CD4-positive, alpha-beta T cell (primary cell): Measurements from ENCODE around the gene OLFML1. TPM values are rescaled to one million over a fixed set of nuclear protein-coding genes. Genes with fewer than 3 reads are reported as not detected.

Source experiments
- ATAC-seq: fragments of 200-7000 bp; cut with Tn5 transposase; one replicate; pipeline ENCODE4 v1.10.0; 2022; ENCODE audit warnings: mild to moderate bottlenecking; ENCODE audit not compliant: poor library complexity
- CTCF ChIA-PET: fragments of 350-600 bp; sonication (Branson Sonifier 250); formaldehyde crosslinking; loops from one replicate; lab custom pipeline; 2021; ENCODE audit warnings: antibody characterized with exemption, inconsistent platforms; lab: Charles Lee
- POLR2A ChIA-PET: fragments of 350-600 bp; sonication (Branson Sonifier 250); formaldehyde crosslinking; loops from one replicate; lab custom pipeline; 2021; ENCODE audit warnings: antibody characterized with exemption, inconsistent platforms; lab: Charles Lee
- DNase-seq, 14 experiments: peaks; one replicate each; pipeline ENCODE4 v3.0.0-alpha.2; 2013 to 2020; ENCODE audit warnings: mixed read lengths in 2 of 14
- H3K27ac ChIP-seq, 2 donors: one replicate each; pipeline versions ENCODE4 v1.5.1 to v1.7.0; 2013; ENCODE audit warnings: low read length in 2 of 2, low read depth in 1 of 2, mild to moderate bottlenecking in 1 of 2
- H3K27me3 ChIP-seq, 2 experiments: 1 replicate in 1 of 2; 2 replicates in 1 of 2; pipeline versions ENCODE4 v1.6.1 to v1.7.0; 2013; ENCODE audit warnings: low read length in 2 of 2, control low read depth in 1 of 2, mild to moderate bottlenecking in 1 of 2, moderate library complexity in 1 of 2; ENCODE audit not compliant: insufficient read depth in 2 of 2, control insufficient read depth in 1 of 2
- H3K36me3 ChIP-seq: one replicate; pipeline ENCODE4 v1.6.1; 2013; ENCODE audit warnings: low read length, control low read depth; ENCODE audit not compliant: insufficient read depth
- H3K4me1 ChIP-seq: one replicate; pipeline ENCODE4 v1.6.1; 2013; ENCODE audit warnings: low read length, control low read depth; ENCODE audit not compliant: insufficient read depth
- H3K4me3 ChIP-seq: one replicate; pipeline ENCODE4 v1.5.1; 2013; ENCODE audit warnings: mild to moderate bottlenecking, low read length, moderate library complexity
- H3K9me3 ChIP-seq, 2 experiments: 1 replicate in 1 of 2; 2 replicates in 1 of 2; pipeline versions ENCODE4 v1.6.1 to v1.7.0; 2013; ENCODE audit warnings: low read length in 2 of 2, mild to moderate bottlenecking in 2 of 2, control low read depth in 1 of 2, moderate library complexity in 1 of 2; ENCODE audit not compliant: control insufficient read depth in 1 of 2, insufficient read depth in 1 of 2
- H3K27ac Mint-ChIP-seq: one replicate; pipeline ENCODE4 v1.8.0; 2020; ENCODE audit warnings: mixed read lengths
- H3K27me3 Mint-ChIP-seq: one replicate; pipeline ENCODE4 v1.8.0; 2021; ENCODE audit warnings: mixed read lengths
- H3K36me3 Mint-ChIP-seq: one replicate; pipeline ENCODE4 v1.8.0; 2021; ENCODE audit warnings: low read depth, mixed read lengths
- H3K4me1 Mint-ChIP-seq: one replicate; pipeline ENCODE4 v1.8.0; 2021; ENCODE audit warnings: low read depth, mixed read lengths
- H3K4me3 Mint-ChIP-seq: one replicate; pipeline ENCODE4 v1.8.0; 2020; ENCODE audit warnings: mild to moderate bottlenecking, mixed read lengths
- H3K9me3 Mint-ChIP-seq: one replicate; pipeline ENCODE4 v1.8.0; 2020; ENCODE audit warnings: mixed read lengths
- CTCF ChIP-seq: fragments of 200-600 bp; IDR thresholded peaks from one replicate; pipeline ENCODE4 v1.8.0; 2022; ENCODE audit warnings: antibody characterized with exemption, mild to moderate bottlenecking
- intact Hi-C, 2 experiments: fragments of 100-400 bp; cut with DNase I in 1 of 2; cut with micrococcal nuclease in 1 of 2; formaldehyde crosslinking; loops; one replicate each; pipeline versions ENCODE4 v1.15.1 to v1.9.0; 2023 to 2025; cut with DNase I, micrococcal nuclease
- total RNA-seq, 174 experiments: library from RNA in 2 of 174; stranded (reverse) in 2 of 174; gene quantifications; one replicate each; pipeline ENCODE4 v1.2.3 and lab custom pipeline; 2021 to 2026

OLFML1 gene
- total RNA-seq, 2 experiments from 2014 or later = not detected

- ATAC-seq = no peak
- no peak overlapping the region for H3K27ac ChIP-seq
- H3K4me3 Mint-ChIP-seq = no peak overlapping the region
- H3K36me3 ChIP-seq = no peaks in the 10 kb centered on the region
- no peaks in the 10 kb centered on the region for H3K36me3 Mint-ChIP-seq
- H3K4me1 ChIP-seq = no peaks in the 10 kb centered on the region
- ChIA-PET CTCF (no interaction called here), POLR2A (no interaction called here)
- DNase-seq = no peak
- no peaks in the 10 kb centered on the region for H3K4me1 Mint-ChIP-seq
- no peaks in the 10 kb centered on the region for H3K27me3 ChIP-seq
- H3K27me3 Mint-ChIP-seq = peaks cover 3% of the 10 kb centered on the region
- no peak overlapping the region for H3K27ac Mint-ChIP-seq
- no peak overlapping the region for H3K4me3 ChIP-seq
- no peaks in the 10 kb centered on the region for H3K9me3 Mint-ChIP-seq
- no peaks in the 10 kb centered on the region for H3K9me3 ChIP-seq
- TF ChIP-seq CTCF = no peak
- intact Hi-C loops = loop anchor here in 1 of 2 experiments (5.0 kb wide), 2 partner anchors 92 to 253 kb away; no protein-coding TSS in a partner anchor
These were observed 41.0 kb upstream of the OLFML1 start for GRCh38 chr11:7444091-7444981.

GRCh38 chr11:7445564-7445963 lies 39.7 kb upstream of the OLFML1 start:
- DNase-seq (no peak), ATAC-seq (no peak)
- H3K4me3 ChIP-seq = no peak overlapping the region
- Mint-ChIP-seq H3K27ac (no peak overlapping the region), H3K9me3 (no peaks in the 10 kb centered on the region), H3K36me3 (no peaks in the 10 kb centered on the region), H3K4me3 (no peak overlapping the region), H3K27me3 (peaks cover 3% of the 10 kb centered on the region), H3K4me1 (no peaks in the 10 kb centered on the region)
- POLR2A ChIA-PET = no interaction called here
- H3K27me3 ChIP-seq = no peaks in the 10 kb centered on the region
- intact Hi-C loops = no loop called here
- no peaks in the 10 kb centered on the region for H3K36me3 ChIP-seq
- CTCF ChIA-PET = interaction anchor here (0.6 kb wide), 1 partner anchor 1812 kb away, joined by 4 read pairs; no protein-coding TSS in a partner anchor
- H3K9me3 ChIP-seq = no peaks in the 10 kb centered on the region
- no peaks in the 10 kb centered on the region for H3K4me1 ChIP-seq
- H3K27ac ChIP-seq = no peak overlapping the region
- TF ChIP-seq CTCF = no peak

- no peaks in the 10 kb centered on the region for H3K36me3 ChIP-seq
- ChIA-PET POLR2A (no interaction called here), CTCF (no interaction called here)
- Mint-ChIP-seq H3K4me1 (no peaks in the 10 kb centered on the region), H3K36me3 (no peaks in the 10 kb centered on the region), H3K27me3 (peaks cover 3% of the 10 kb centered on the region), H3K9me3 (no peaks in the 10 kb centered on the region), H3K4me3 (no peak overlapping the region), H3K27ac (no peak overlapping the region)
- H3K4me1 ChIP-seq = no peaks in the 10 kb centered on the region
- H3K27me3 ChIP-seq = no peaks in the 10 kb centered on the region
- intact Hi-C loops = no loop called here
- DNase-seq (no peak), ATAC-seq (no peak)
- TF ChIP-seq CTCF = no peak
- H3K9me3 ChIP-seq = no peaks in the 10 kb centered on the region
- H3K4me3 ChIP-seq = no peak overlapping the region
- H3K27ac ChIP-seq = no peak overlapping the region
These were observed 37.1 kb upstream of the OLFML1 start for GRCh38 chr11:7448201-7448600.
